ENCODE measurements around the gene FBLL1. TPM values are rescaled to one million over a fixed set of nuclear protein-coding genes. Genes with fewer than 3 reads are reported as not detected.

Gene FBLL1
- total and polyA plus RNA-seq, 2 experiments from 2014 or later = 2.3 to 6.0 TPM

DNA sequence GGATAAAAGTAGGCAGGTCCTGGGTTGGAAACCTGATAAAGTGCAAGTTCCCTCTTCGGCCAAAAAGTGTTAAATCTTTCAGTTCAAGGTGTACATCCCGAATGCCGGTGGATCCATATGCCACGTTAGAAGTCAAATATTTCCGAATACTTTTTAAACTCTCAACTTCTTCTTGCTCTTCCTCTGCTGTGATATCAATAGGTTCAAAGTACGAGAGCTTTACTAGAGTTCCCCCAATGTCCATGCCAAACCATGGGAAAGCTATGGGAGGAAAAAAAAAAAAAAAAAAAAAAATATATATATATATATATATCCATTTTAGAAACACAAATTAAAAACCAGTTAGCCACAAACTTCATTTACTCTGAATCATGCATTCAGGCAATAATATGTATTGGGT is 39.6 kb downstream of the FBLL1 start:
- no peaks in the 10 kb centered on the region for H3F3A ChIP-seq (replicated peaks; ENCODE audit: low read depth)
- no peak for TF ChIP-seq CREB1 (CRISPR knock-in tag; IDR thresholded peaks at IDR 0.05; ENCODE audit: low read depth)
- no peak for TF ChIP-seq ZNF331 (CRISPR knock-in tag; IDR thresholded peaks at IDR 0.05; ENCODE audit: low read depth)
- TF ChIP-seq, protein P1, sequence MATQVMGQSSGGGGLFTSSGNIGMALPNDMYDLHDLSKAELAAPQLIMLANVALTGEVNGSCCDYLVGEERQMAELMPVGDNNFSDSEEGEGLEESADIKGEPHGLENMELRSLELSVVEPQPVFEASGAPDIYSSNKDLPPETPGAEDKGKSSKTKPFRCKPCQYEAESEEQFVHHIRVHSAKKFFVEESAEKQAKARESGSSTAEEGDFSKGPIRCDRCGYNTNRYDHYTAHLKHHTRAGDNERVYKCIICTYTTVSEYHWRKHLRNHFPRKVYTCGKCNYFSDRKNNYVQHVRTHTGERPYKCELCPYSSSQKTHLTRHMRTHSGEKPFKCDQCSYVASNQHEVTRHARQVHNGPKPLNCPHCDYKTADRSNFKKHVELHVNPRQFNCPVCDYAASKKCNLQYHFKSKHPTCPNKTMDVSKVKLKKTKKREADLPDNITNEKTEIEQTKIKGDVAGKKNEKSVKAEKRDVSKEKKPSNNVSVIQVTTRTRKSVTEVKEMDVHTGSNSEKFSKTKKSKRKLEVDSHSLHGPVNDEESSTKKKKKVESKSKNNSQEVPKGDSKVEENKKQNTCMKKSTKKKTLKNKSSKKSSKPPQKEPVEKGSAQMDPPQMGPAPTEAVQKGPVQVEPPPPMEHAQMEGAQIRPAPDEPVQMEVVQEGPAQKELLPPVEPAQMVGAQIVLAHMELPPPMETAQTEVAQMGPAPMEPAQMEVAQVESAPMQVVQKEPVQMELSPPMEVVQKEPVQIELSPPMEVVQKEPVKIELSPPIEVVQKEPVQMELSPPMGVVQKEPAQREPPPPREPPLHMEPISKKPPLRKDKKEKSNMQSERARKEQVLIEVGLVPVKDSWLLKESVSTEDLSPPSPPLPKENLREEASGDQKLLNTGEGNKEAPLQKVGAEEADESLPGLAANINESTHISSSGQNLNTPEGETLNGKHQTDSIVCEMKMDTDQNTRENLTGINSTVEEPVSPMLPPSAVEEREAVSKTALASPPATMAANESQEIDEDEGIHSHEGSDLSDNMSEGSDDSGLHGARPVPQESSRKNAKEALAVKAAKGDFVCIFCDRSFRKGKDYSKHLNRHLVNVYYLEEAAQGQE (IDR thresholded peaks at IDR 0.05; ENCODE audit: unreplicated experiment) = no peak
- TF ChIP-seq, protein P2, sequence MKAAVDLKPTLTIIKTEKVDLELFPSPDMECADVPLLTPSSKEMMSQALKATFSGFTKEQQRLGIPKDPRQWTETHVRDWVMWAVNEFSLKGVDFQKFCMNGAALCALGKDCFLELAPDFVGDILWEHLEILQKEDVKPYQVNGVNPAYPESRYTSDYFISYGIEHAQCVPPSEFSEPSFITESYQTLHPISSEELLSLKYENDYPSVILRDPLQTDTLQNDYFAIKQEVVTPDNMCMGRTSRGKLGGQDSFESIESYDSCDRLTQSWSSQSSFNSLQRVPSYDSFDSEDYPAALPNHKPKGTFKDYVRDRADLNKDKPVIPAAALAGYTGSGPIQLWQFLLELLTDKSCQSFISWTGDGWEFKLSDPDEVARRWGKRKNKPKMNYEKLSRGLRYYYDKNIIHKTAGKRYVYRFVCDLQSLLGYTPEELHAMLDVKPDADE (IDR thresholded peaks at IDR 0.05) = no peak
- no peak for TF ChIP-seq ZNF114 (CRISPR knock-in tag; IDR thresholded peaks at IDR 0.05)
- no peak for TF ChIP-seq JUNB (IDR thresholded peaks at IDR 0.05; ENCODE audit: unreplicated experiment)
- TF ChIP-seq NANOG (IDR thresholded peaks at IDR 0.05; ENCODE audit: borderline replicate concordance) = no peak
- no peak for TF ChIP-seq EZH2 (IDR thresholded peaks at IDR 0.05; ENCODE audit: low read depth, unreplicated experiment)
- TF ChIP-seq POLR2AphosphoS5 (IDR thresholded peaks at IDR 0.05; ENCODE audit: low read depth) = no peak
- TF ChIP-seq, protein P3, sequence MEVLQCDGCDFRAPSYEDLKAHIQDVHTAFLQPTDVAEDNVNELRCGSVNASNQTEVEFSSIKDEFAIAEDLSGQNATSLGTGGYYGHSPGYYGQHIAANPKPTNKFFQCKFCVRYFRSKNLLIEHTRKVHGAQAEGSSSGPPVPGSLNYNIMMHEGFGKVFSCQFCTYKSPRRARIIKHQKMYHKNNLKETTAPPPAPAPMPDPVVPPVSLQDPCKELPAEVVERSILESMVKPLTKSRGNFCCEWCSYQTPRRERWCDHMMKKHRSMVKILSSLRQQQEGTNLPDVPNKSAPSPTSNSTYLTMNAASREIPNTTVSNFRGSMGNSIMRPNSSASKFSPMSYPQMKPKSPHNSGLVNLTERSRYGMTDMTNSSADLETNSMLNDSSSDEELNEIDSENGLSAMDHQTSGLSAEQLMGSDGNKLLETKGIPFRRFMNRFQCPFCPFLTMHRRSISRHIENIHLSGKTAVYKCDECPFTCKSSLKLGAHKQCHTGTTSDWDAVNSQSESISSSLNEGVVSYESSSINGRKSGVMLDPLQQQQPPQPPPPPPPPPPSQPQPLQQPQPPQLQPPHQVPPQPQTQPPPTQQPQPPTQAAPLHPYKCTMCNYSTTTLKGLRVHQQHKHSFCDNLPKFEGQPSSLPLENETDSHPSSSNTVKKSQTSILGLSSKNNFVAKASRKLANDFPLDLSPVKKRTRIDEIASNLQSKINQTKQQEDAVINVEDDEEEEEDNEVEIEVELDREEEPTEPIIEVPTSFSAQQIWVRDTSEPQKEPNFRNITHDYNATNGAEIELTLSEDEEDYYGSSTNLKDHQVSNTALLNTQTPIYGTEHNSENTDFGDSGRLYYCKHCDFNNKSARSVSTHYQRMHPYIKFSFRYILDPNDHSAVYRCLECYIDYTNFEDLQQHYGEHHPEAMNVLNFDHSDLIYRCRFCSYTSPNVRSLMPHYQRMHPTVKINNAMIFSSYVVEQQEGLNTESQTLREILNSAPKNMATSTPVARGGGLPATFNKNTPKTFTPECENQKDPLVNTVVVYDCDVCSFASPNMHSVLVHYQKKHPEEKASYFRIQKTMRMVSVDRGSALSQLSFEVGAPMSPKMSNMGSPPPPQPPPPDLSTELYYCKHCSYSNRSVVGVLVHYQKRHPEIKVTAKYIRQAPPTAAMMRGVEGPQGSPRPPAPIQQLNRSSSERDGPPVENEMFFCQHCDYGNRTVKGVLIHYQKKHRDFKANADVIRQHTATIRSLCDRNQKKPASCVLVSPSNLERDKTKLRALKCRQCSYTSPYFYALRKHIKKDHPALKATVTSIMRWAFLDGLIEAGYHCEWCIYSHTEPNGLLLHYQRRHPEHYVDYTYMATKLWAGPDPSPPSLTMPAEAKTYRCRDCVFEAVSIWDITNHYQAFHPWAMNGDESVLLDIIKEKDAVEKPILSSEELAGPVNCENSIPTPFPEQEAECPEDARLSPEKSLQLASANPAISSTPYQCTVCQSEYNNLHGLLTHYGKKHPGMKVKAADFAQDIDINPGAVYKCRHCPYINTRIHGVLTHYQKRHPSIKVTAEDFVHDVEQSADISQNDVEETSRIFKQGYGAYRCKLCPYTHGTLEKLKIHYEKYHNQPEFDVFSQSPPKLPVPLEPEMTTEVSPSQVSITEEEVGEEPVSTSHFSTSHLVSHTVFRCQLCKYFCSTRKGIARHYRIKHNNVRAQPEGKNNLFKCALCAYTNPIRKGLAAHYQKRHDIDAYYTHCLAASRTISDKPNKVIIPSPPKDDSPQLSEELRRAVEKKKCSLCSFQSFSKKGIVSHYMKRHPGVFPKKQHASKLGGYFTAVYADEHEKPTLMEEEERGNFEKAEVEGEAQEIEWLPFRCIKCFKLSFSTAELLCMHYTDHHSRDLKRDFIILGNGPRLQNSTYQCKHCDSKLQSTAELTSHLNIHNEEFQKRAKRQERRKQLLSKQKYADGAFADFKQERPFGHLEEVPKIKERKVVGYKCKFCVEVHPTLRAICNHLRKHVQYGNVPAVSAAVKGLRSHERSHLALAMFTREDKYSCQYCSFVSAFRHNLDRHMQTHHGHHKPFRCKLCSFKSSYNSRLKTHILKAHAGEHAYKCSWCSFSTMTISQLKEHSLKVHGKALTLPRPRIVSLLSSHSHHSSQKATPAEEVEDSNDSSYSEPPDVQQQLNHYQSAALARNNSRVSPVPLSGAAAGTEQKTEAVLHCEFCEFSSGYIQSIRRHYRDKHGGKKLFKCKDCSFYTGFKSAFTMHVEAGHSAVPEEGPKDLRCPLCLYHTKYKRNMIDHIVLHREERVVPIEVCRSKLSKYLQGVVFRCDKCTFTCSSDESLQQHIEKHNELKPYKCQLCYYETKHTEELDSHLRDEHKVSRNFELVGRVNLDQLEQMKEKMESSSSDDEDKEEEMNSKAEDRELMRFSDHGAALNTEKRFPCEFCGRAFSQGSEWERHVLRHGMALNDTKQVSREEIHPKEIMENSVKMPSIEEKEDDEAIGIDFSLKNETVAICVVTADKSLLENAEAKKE (CRISPR knock-in tag; IDR thresholded peaks at IDR 0.05) = no peak
- no peak for TF ChIP-seq STAT1 (IDR thresholded peaks at IDR 0.05; ENCODE audit: unreplicated experiment)
- TF ChIP-seq, protein P4, sequence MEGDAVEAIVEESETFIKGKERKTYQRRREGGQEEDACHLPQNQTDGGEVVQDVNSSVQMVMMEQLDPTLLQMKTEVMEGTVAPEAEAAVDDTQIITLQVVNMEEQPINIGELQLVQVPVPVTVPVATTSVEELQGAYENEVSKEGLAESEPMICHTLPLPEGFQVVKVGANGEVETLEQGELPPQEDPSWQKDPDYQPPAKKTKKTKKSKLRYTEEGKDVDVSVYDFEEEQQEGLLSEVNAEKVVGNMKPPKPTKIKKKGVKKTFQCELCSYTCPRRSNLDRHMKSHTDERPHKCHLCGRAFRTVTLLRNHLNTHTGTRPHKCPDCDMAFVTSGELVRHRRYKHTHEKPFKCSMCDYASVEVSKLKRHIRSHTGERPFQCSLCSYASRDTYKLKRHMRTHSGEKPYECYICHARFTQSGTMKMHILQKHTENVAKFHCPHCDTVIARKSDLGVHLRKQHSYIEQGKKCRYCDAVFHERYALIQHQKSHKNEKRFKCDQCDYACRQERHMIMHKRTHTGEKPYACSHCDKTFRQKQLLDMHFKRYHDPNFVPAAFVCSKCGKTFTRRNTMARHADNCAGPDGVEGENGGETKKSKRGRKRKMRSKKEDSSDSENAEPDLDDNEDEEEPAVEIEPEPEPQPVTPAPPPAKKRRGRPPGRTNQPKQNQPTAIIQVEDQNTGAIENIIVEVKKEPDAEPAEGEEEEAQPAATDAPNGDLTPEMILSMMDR (conservative IDR thresholded peaks at IDR 0.05; ENCODE audit: low read depth in 2 of 2) = no peak
- TF ChIP-seq EZH2phosphoT487 (IDR thresholded peaks at IDR 0.05; ENCODE audit: unreplicated experiment) = no peak
- H3K4me2 ChIP-seq = no peak overlapping the region
- no peak overlapping the region for H3K27ac ChIP-seq (ENCODE audit: low read depth)
- no peaks in the 10 kb centered on the region for H3K27me3 ChIP-seq (ENCODE audit: insufficient read depth)
- DNase-seq (ENCODE audit: low spot score) (no peak), ATAC-seq (no peak)
- Mint-ChIP-seq H3K4me3 (no peak overlapping the region), H3K4me1 (no peaks in the 10 kb centered on the region; the same call in 2 of the 3 replicates), H3K27me3 (ENCODE audit: insufficient read depth, low read depth, poor library complexity) (no peaks in the 10 kb centered on the region), H3K27ac (no peak overlapping the region), H3K36me3 (ENCODE audit: low read depth) (peaks cover 49% of the 10 kb centered on the region; the same call in 2 of the 3 replicates), H3K9me3 (no peaks in the 10 kb centered on the region)
- H3K36me3 ChIP-seq (ENCODE audit: insufficient read depth) = peaks cover 20% of the 10 kb centered on the region
- no peaks in the 10 kb centered on the region for H3K9me2 ChIP-seq (ENCODE audit: insufficient read depth)
- no peak overlapping the region for H3K4me3 ChIP-seq
- no peak overlapping the region for H2AFZ ChIP-seq
- H3K79me2 ChIP-seq (replicated peaks; ENCODE audit: insufficient read depth) = peaks cover 92% of the 10 kb centered on the region
- H4K20me1 ChIP-seq (replicated peaks; ENCODE audit: insufficient read depth) = peaks cover 38% of the 10 kb centered on the region
- no peaks in the 10 kb centered on the region for H3K4me1 ChIP-seq (ENCODE audit: insufficient read depth)

All from GM23338 (cell line).